Activated T-cell treated with anti-CD3 and anti-CD28 coated beads for 4 hours (primary cell): ENCODE measurements around the gene B4GALNT3.
"Not testable (repeated sequence)": the region's sequence is repeated elsewhere in the genome, so short reads cannot be mapped to it uniquely, and the experiment has no call there.

Experiments
- DNase-seq: peaks from one replicate; pipeline ENCODE4 v3.0.0-alpha.2; 2020

B4GALNT3 gene

GRCh38 chr12:561391-561705, 101.6 kb downstream of the B4GALNT3 start:
- DNase-seq, result no peak

GRCh38 chr12:561908-562593, 102.3 kb downstream of the B4GALNT3 start:
- no peak for DNase-seq

- DNase-seq, result no peak
Measured at GRCh38 chr12:562634-563033, 102.9 kb downstream of the B4GALNT3 start.

- peak; percentile 36 for DNase-seq
Measured at GRCh38 chr12:563250-563781, 103.6 kb downstream of the B4GALNT3 start.

- DNase-seq, result no peak
Measured at GRCh38 chr12:563787-564298, 104.1 kb downstream of the B4GALNT3 start.

- no peak for DNase-seq
Measured at GRCh38 chr12:565161-565560, 105.4 kb downstream of the B4GALNT3 start.

- no peak for DNase-seq
Measured at GRCh38 chr12:565589-566105, 105.9 kb downstream of the B4GALNT3 start.

GRCh38 chr12:568486-568885, 108.7 kb downstream of the B4GALNT3 start:
- DNase-seq, result no peak

- no peak for DNase-seq
Measured at GRCh38 chr12:569091-569676, 109.4 kb downstream of the B4GALNT3 start.

GRCh38 chr12:569803-570434, 110.2 kb downstream of the B4GALNT3 start:
- peak; percentile 80 for DNase-seq

- DNase-seq, result no peak
Measured at GRCh38 chr12:570435-570920, 110.7 kb downstream of the B4GALNT3 start.

GRCh38 chr12:570921-571794, 111.4 kb downstream of the B4GALNT3 start:
- DNase-seq, result no peak

- no peak for DNase-seq
Measured at GRCh38 chr12:571795-572531, 112.2 kb downstream of the B4GALNT3 start.

GRCh38 chr12:572532-572899, 112.8 kb downstream of the B4GALNT3 start:
- DNase-seq, result no peak

GRCh38 chr12:573232-573631, 113.5 kb downstream of the B4GALNT3 start:
- DNase-seq, result no peak

- DNase-seq, result no peak
Measured at GRCh38 chr12:574475-575128, 114.9 kb downstream of the B4GALNT3 start.

- no peak for DNase-seq
Measured at GRCh38 chr12:575129-575502, 115.4 kb downstream of the B4GALNT3 start.

- peak; percentile 79 for DNase-seq
Measured at GRCh38 chr12:575948-576614, 116.3 kb downstream of the B4GALNT3 start.

- DNase-seq, result no peak
Measured at GRCh38 chr12:576615-577110, 116.9 kb downstream of the B4GALNT3 start.

- not testable (repeated sequence) for DNase-seq
Measured at GRCh38 chr12:577994-578747, 118.4 kb downstream of the B4GALNT3 start.
